MM.1S (cell line): Measurements from ENCODE around the gene NRXN3.

Source experiments
- DNase-seq: peaks from one replicate; pipeline ENCODE4 v3.0.0-alpha.2; 2015
- H2AFZ ChIP-seq: fragments of 300-600 bp; sonication (generic); 2 replicates; pipeline ENCODE4 v1.6.0; 2016; ENCODE audit warnings: antibody characterized with exemption, low read length
- H3F3A ChIP-seq: fragments of 300-600 bp; sonication (generic); 2 replicates; pipeline ENCODE4 v1.6.1; 2016; ENCODE audit warnings: mild to moderate bottlenecking, antibody characterized with exemption, low read length, moderate library complexity, mixed read lengths; ENCODE audit not compliant: insufficient read depth
- H3K27ac ChIP-seq: fragments of 300-600 bp; sonication (generic); 2 replicates; pipeline ENCODE4 v1.5.1; 2016; ENCODE audit warnings: mild to moderate bottlenecking, low read length
- H3K27me3 ChIP-seq: fragments of 300-600 bp; sonication (generic); replicated peaks from 2 replicates; pipeline ENCODE4 v1.6.0; 2016; ENCODE audit warnings: low read length; ENCODE audit not compliant: insufficient read depth
- H3K36me3 ChIP-seq: fragments of 300-600 bp; sonication (generic); replicated peaks from 2 replicates; pipeline ENCODE4 v1.6.1; 2016; ENCODE audit warnings: mild to moderate bottlenecking, low read length, mixed read lengths; ENCODE audit not compliant: insufficient read depth
- H3K4me1 ChIP-seq: fragments of 300-600 bp; sonication (generic); 2 replicates; pipeline ENCODE4 v1.6.1; 2016; ENCODE audit warnings: low read length, mixed read lengths
- H3K4me2 ChIP-seq: fragments of 300-600 bp; sonication (generic); 2 replicates; pipeline ENCODE4 v1.6.0; 2016; ENCODE audit warnings: low read depth, low read length
- H3K4me3 ChIP-seq: fragments of 300-600 bp; sonication (generic); 2 replicates; pipeline ENCODE4 v1.5.1; 2016; ENCODE audit warnings: low read length, mixed read lengths
- H3K79me2 ChIP-seq: fragments of 300-600 bp; sonication (generic); 2 replicates; pipeline ENCODE4 v1.6.1; 2016; ENCODE audit warnings: mixed run types, low read length, mixed read lengths
- H3K9ac ChIP-seq: fragments of 300-600 bp; sonication (generic); 2 replicates; pipeline ENCODE4 v1.6.1; 2016; ENCODE audit warnings: low read length, mixed read lengths
- H3K9me2 ChIP-seq: fragments of 300-600 bp; sonication (generic); replicated peaks from 2 replicates; pipeline ENCODE4 v1.6.1; 2016; ENCODE audit warnings: mild to moderate bottlenecking, low read length, mixed read lengths; ENCODE audit not compliant: insufficient read depth
- H3K9me3 ChIP-seq: fragments of 300-600 bp; sonication (generic); replicated peaks from 2 replicates; pipeline ENCODE4 v1.6.1; 2016; ENCODE audit warnings: mild to moderate bottlenecking, low read length, mixed read lengths; ENCODE audit not compliant: insufficient read depth
- H4K20me1 ChIP-seq: fragments of 300-600 bp; sonication (generic); 2 replicates; pipeline ENCODE4 v1.6.1; 2016; ENCODE audit warnings: mild to moderate bottlenecking, low read length, moderate library complexity, mixed read lengths; ENCODE audit not compliant: insufficient read depth
- CTCF ChIP-seq: fragments of 300-600 bp; sonication (generic); IDR thresholded peaks from 2 replicates; pipeline ENCODE4 v1.5.1; 2016; ENCODE audit warnings: antibody characterized with exemption, low read length, mixed read lengths
- EZH2 ChIP-seq: fragments of 300-600 bp; sonication (generic); optimal IDR thresholded peaks from 2 replicates; pipeline ENCODE3; 2017; ENCODE audit warnings: low read depth, mild to moderate bottlenecking, antibody characterized with exemption, low read length, mixed read lengths
- EZH2phosphoT487 ChIP-seq: fragments of 300-600 bp; sonication (generic); IDR thresholded peaks from 2 replicates; pipeline ENCODE4 v1.6.1; 2018; ENCODE audit warnings: antibody characterized with exemption, low read length

NRXN3 gene

GRCh38 chr14:78683206-78683605 is 513.0 kb downstream of the NRXN3 start:
- H3K27me3 ChIP-seq = no peaks in the 10 kb centered on the region
- no peaks in the 10 kb centered on the region for H3K9me2 ChIP-seq
- DNase-seq = no peak
- no peaks in the 10 kb centered on the region for H3K36me3 ChIP-seq
- H3K4me3 ChIP-seq = no peak overlapping the region
- no peaks in the 10 kb centered on the region for H3K79me2 ChIP-seq
- no peak overlapping the region for H3K4me2 ChIP-seq
- no peak for TF ChIP-seq EZH2
- TF ChIP-seq CTCF = no peak
- TF ChIP-seq EZH2phosphoT487 = no peak
- no peaks in the 10 kb centered on the region for H3K4me1 ChIP-seq
- H4K20me1 ChIP-seq = no peaks in the 10 kb centered on the region
- H3F3A ChIP-seq = no peaks in the 10 kb centered on the region
- no peak overlapping the region for H2AFZ ChIP-seq
- H3K9me3 ChIP-seq = no peaks in the 10 kb centered on the region
- H3K9ac ChIP-seq = no peak overlapping the region
- no peak overlapping the region for H3K27ac ChIP-seq

- Histone ChIP-seq H3K4me1 (no peaks in the 10 kb centered on the region), H4K20me1 (no peaks in the 10 kb centered on the region), H3K4me3 (no peak overlapping the region), H3K4me2 (no peak overlapping the region), H3K9me3 (no peaks in the 10 kb centered on the region), H3K9ac (no peak overlapping the region), H3K36me3 (no peaks in the 10 kb centered on the region), H3K27ac (no peak overlapping the region), H3K79me2 (no peaks in the 10 kb centered on the region), H3F3A (no peaks in the 10 kb centered on the region), H2AFZ (no peak overlapping the region), H3K9me2 (no peaks in the 10 kb centered on the region), H3K27me3 (no peaks in the 10 kb centered on the region)
- DNase-seq = no peak
- no peak for TF ChIP-seq CTCF
- no peak for TF ChIP-seq EZH2phosphoT487
- no peak for TF ChIP-seq EZH2
These were observed 513.8 kb downstream of the NRXN3 start for GRCh38 chr14:78683981-78684380.

- Histone ChIP-seq H3K79me2 (no peaks in the 10 kb centered on the region), H3K27me3 (no peaks in the 10 kb centered on the region), H3K9me3 (no peaks in the 10 kb centered on the region), H3F3A (no peaks in the 10 kb centered on the region), H2AFZ (no peak overlapping the region), H3K9me2 (no peaks in the 10 kb centered on the region), H3K4me2 (no peak overlapping the region), H3K4me1 (no peaks in the 10 kb centered on the region), H3K9ac (no peak overlapping the region), H3K4me3 (no peak overlapping the region), H3K27ac (no peak overlapping the region), H4K20me1 (no peaks in the 10 kb centered on the region), H3K36me3 (no peaks in the 10 kb centered on the region)
- DNase-seq = no peak
- TF ChIP-seq EZH2 (no peak), EZH2phosphoT487 (no peak), CTCF (no peak)
These were observed 518.3 kb downstream of the NRXN3 start for GRCh38 chr14:78688503-78688902.
